ENCODE measurements around the gene PLCB4. TPM values are rescaled to one million over a fixed set of nuclear protein-coding genes. Genes with fewer than 3 reads are reported as not detected.

Gene PLCB4
- total RNA-seq, 1 experiment from 2014 or later = 12.6 TPM

DNA sequence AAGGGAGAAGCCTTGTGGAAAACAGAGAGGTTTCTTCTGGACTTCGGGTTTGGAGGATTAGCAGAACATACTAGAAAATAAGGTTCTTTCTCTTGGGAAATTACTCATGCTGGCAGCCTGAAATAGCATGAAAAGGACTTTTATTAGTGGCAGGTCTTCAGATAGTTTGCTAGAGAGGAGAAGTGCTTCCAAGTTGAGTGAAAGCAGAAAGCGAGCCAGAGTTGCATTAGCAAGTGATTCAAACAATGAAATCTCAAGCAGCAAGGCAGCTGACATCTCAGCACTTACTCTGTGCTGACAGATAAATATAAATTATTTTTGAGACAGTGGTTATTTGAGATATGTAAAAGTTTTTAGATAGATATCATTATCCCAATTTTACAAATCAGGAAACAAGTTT lies 91.9 kb downstream of the PLCB4 start (continued):
- TF ChIP-seq ZNF232 (CRISPR knock-in tag; IDR thresholded peaks at IDR 0.05) (no peak), EMX1 (CRISPR knock-in tag; IDR thresholded peaks at IDR 0.05) (no peak)

DNA sequence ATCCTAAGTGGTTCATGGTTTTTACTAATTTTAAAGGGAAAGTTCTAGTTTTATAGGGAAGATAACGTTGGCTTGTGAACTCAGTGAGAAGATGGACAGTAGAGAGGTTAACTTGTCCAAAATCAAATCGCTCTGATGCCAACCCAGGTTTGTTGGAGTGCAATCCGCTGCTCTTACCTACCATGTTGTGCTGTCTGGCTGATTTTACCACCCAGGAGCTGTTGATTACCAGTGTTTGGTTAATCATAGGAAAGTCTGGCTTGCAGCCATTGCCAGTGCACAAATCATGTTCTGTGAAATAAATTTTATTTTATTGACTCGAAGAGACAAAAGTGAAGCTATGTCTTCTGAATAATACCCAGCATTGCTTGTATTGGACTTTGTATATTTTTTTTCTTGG lies 92.4 kb downstream of the PLCB4 start:
- POLR2A ChIA-PET = no interaction called here
- no peak overlapping the region for H3K27ac Mint-ChIP-seq
- no peak for ATAC-seq
- H3K4me3 Mint-ChIP-seq = no peak overlapping the region
- TF ChIP-seq GABPB1 (CRISPR knock-in tag; IDR thresholded peaks at IDR 0.05) = no peak
- TF ChIP-seq FOXK1 (CRISPR knock-in tag; IDR thresholded peaks at IDR 0.05) = no peak
- no peak for TF ChIP-seq GTF2I (CRISPR knock-in tag; conservative IDR thresholded peaks at IDR 0.05)
- TF ChIP-seq, protein P1, sequence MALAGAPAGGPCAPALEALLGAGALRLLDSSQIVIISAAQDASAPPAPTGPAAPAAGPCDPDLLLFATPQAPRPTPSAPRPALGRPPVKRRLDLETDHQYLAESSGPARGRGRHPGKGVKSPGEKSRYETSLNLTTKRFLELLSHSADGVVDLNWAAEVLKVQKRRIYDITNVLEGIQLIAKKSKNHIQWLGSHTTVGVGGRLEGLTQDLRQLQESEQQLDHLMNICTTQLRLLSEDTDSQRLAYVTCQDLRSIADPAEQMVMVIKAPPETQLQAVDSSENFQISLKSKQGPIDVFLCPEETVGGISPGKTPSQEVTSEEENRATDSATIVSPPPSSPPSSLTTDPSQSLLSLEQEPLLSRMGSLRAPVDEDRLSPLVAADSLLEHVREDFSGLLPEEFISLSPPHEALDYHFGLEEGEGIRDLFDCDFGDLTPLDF (CRISPR knock-in tag; IDR thresholded peaks at IDR 0.05) = no peak
- TF ChIP-seq ZNF219 (CRISPR knock-in tag; IDR thresholded peaks at IDR 0.05; ENCODE audit: borderline replicate concordance) = no peak
- TF ChIP-seq, protein P2, sequence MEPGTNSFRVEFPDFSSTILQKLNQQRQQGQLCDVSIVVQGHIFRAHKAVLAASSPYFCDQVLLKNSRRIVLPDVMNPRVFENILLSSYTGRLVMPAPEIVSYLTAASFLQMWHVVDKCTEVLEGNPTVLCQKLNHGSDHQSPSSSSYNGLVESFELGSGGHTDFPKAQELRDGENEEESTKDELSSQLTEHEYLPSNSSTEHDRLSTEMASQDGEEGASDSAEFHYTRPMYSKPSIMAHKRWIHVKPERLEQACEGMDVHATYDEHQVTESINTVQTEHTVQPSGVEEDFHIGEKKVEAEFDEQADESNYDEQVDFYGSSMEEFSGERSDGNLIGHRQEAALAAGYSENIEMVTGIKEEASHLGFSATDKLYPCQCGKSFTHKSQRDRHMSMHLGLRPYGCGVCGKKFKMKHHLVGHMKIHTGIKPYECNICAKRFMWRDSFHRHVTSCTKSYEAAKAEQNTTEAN (CRISPR knock-in tag; IDR thresholded peaks at IDR 0.05) = no peak
- no peak for TF ChIP-seq RORB (CRISPR knock-in tag; IDR thresholded peaks at IDR 0.05)
- TF ChIP-seq, protein P3, sequence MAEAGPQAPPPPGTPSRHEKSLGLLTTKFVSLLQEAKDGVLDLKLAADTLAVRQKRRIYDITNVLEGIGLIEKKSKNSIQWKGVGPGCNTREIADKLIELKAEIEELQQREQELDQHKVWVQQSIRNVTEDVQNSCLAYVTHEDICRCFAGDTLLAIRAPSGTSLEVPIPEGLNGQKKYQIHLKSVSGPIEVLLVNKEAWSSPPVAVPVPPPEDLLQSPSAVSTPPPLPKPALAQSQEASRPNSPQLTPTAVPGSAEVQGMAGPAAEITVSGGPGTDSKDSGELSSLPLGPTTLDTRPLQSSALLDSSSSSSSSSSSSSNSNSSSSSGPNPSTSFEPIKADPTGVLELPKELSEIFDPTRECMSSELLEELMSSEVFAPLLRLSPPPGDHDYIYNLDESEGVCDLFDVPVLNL (CRISPR knock-in tag; IDR thresholded peaks at IDR 0.05; ENCODE audit: borderline replicate concordance, low read depth) = no peak
- TF ChIP-seq OVOL2 (CRISPR knock-in tag; IDR thresholded peaks at IDR 0.05; ENCODE audit: borderline replicate concordance) = no peak
- TF ChIP-seq PRRX2 (CRISPR knock-in tag; IDR thresholded peaks at IDR 0.05) = no peak
- H3K36me3 Mint-ChIP-seq = no peaks in the 10 kb centered on the region
- H3K4me1 Mint-ChIP-seq = peaks cover 27% of the 10 kb centered on the region
- no peak for DNase-seq (ENCODE audit: low spot score)
- CTCF ChIA-PET = interaction anchor here (1.6 kb wide), 1 partner anchor 247 kb away, joined by 3 read pairs; no protein-coding TSS in a partner anchor
- no peaks in the 10 kb centered on the region for H3K27me3 Mint-ChIP-seq (ENCODE audit: low read depth)
- no peaks in the 10 kb centered on the region for H3K9me3 Mint-ChIP-seq

DNA sequence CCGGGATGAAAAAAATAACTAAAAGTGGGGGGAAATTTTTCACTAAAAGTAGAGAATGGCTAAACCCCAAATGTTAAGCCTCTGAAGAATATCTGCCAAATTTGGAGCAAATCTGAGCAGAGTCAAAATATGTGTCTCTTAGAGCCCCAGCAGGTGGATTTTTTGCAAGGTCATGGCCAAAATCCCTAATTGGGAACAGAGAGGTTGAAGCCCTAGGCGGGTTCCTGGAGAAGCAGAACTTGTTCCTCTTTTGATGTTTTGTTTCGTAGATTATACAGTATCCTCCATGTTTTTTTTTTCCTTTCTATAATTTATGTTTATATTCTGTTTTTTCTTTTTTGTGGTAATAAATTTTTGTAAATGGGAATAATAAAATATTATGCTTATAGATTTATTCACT lies 94.4 kb downstream of the PLCB4 start:
- ATAC-seq (no peak), DNase-seq (ENCODE audit: low spot score) (no peak)
- Mint-ChIP-seq H3K27me3 (ENCODE audit: low read depth) (no peaks in the 10 kb centered on the region), H3K4me3 (no peak overlapping the region), H3K27ac (peak overlapping the region; percentile 22), H3K9me3 (no peaks in the 10 kb centered on the region), H3K36me3 (no peaks in the 10 kb centered on the region), H3K4me1 (peaks cover 25% of the 10 kb centered on the region)
- CTCF ChIA-PET = no interaction called here
- TF ChIP-seq NR3C1 (CRISPR knock-in tag; conservative IDR thresholded peaks at IDR 0.05; ENCODE audit: low read depth) = no peak
- no peak for TF ChIP-seq ZNF138 (CRISPR knock-in tag; conservative IDR thresholded peaks at IDR 0.05)
- TF ChIP-seq, protein P4, sequence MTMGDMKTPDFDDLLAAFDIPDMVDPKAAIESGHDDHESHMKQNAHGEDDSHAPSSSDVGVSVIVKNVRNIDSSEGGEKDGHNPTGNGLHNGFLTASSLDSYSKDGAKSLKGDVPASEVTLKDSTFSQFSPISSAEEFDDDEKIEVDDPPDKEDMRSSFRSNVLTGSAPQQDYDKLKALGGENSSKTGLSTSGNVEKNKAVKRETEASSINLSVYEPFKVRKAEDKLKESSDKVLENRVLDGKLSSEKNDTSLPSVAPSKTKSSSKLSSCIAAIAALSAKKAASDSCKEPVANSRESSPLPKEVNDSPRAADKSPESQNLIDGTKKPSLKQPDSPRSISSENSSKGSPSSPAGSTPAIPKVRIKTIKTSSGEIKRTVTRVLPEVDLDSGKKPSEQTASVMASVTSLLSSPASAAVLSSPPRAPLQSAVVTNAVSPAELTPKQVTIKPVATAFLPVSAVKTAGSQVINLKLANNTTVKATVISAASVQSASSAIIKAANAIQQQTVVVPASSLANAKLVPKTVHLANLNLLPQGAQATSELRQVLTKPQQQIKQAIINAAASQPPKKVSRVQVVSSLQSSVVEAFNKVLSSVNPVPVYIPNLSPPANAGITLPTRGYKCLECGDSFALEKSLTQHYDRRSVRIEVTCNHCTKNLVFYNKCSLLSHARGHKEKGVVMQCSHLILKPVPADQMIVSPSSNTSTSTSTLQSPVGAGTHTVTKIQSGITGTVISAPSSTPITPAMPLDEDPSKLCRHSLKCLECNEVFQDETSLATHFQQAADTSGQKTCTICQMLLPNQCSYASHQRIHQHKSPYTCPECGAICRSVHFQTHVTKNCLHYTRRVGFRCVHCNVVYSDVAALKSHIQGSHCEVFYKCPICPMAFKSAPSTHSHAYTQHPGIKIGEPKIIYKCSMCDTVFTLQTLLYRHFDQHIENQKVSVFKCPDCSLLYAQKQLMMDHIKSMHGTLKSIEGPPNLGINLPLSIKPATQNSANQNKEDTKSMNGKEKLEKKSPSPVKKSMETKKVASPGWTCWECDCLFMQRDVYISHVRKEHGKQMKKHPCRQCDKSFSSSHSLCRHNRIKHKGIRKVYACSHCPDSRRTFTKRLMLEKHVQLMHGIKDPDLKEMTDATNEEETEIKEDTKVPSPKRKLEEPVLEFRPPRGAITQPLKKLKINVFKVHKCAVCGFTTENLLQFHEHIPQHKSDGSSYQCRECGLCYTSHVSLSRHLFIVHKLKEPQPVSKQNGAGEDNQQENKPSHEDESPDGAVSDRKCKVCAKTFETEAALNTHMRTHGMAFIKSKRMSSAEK (CRISPR knock-in tag; IDR thresholded peaks at IDR 0.05; ENCODE audit: borderline replicate concordance) = no peak
- POLR2A ChIA-PET = no interaction called here

All from WTC11 (cell line).